HEK293 (cell line): ENCODE measurements around the gene SMIM20.

ENCODE experiments used
- CTCF ChIA-PET: fragments of 350-600 bp; formaldehyde crosslinking; extraction: SDS; loops from one replicate; lab custom pipeline; 2021; ENCODE audit warnings: antibody characterized with exemption; lab: Yijun Ruan, JAX
- POLR2A ChIA-PET: fragments of 300-600 bp; formaldehyde crosslinking; extraction: SDS; loops from one replicate; lab custom pipeline; 2020; ENCODE audit warnings: antibody characterized with exemption, inconsistent platforms; lab: Yijun Ruan, JAX
- H3K27ac ChIP-seq: fragments of 200-500 bp; sonication (Bioruptor generic); 2 replicates; pipeline ENCODE4 v1.5.1; 2014; ENCODE audit warnings: low read depth, low read length, control low read depth, inconsistent platforms; ENCODE audit errors: extremely low read depth
- H3K36me3 ChIP-seq, 2 experiments: fragments of 200-500 bp in 1 of 2; sonication (Bioruptor generic) in 1 of 2; 1 replicate in 1 of 2; 2 replicates in 1 of 2; pipeline ENCODE4 v1.5.1; 2014 to 2017; ENCODE audit warnings: inconsistent platforms in 2 of 2, low read length in 2 of 2; ENCODE audit not compliant: control insufficient read depth in 2 of 2, insufficient read depth in 1 of 2
- H3K4me1 ChIP-seq: fragments of 200-500 bp; sonication (Bioruptor generic); 2 replicates; pipeline ENCODE4 v1.5.1; 2014; ENCODE audit warnings: mild to moderate bottlenecking, low read length, inconsistent platforms; ENCODE audit not compliant: control insufficient read depth, insufficient read depth
- H3K4me3 ChIP-seq: 2 replicates; pipeline ENCODE4 v1.5.1; 2011; ENCODE audit warnings: low read depth, mild to moderate bottlenecking, control low read depth, low read length, moderate library complexity
- H3K9me3 ChIP-seq: fragments of 200-500 bp; sonication (Bioruptor generic); 2 replicates; pipeline ENCODE4 v1.5.1; 2014; ENCODE audit warnings: low read depth, low read length, inconsistent platforms; ENCODE audit not compliant: control insufficient read depth, insufficient read depth
- EGR2 ChIP-seq: fragments of 450-650 bp; formaldehyde crosslinking; IDR thresholded peaks from 2 replicates; pipeline ENCODE4 v1.5.1; 2016; ENCODE audit warnings: low read depth, missing biosample characterization, missing genetic modification characterization
- GFI1B ChIP-seq: fragments of 450-650 bp; formaldehyde crosslinking; IDR thresholded peaks from 2 replicates; pipeline ENCODE4 v1.5.1; 2016; ENCODE audit warnings: missing biosample characterization, missing genetic modification characterization
- MYNN ChIP-seq: fragments of 450-650 bp; formaldehyde crosslinking; IDR thresholded peaks from 2 replicates; pipeline ENCODE4 v1.5.1; 2016; ENCODE audit warnings: missing biosample characterization, missing genetic modification characterization, borderline replicate concordance
- SP7 ChIP-seq: fragments of 450-650 bp; formaldehyde crosslinking; IDR thresholded peaks from 2 replicates; pipeline ENCODE4 v1.5.1; 2016; ENCODE audit warnings: missing biosample characterization, missing genetic modification characterization
- TCF7L2 ChIP-seq: IDR thresholded peaks from 2 replicates; pipeline ENCODE4 v1.6.1; 2011; ENCODE audit warnings: low read depth, mild to moderate bottlenecking, inconsistent platforms, low read length, moderate library complexity, borderline replicate concordance
- ZBTB20 ChIP-seq: fragments of 450-650 bp; formaldehyde crosslinking; IDR thresholded peaks from 2 replicates; pipeline ENCODE4 v1.5.1; 2016; ENCODE audit warnings: missing biosample characterization, missing genetic modification characterization
- ZFP37 ChIP-seq: fragments of 450-650 bp; formaldehyde crosslinking; IDR thresholded peaks from 2 replicates; pipeline ENCODE4 v1.5.1; 2016; ENCODE audit warnings: missing biosample characterization, missing genetic modification characterization
- ZNF10 ChIP-seq: fragments of 450-650 bp; formaldehyde crosslinking; IDR thresholded peaks from 2 replicates; pipeline ENCODE4 v1.5.1; 2017; ENCODE audit warnings: missing biosample characterization, missing genetic modification characterization
- ZNF140 ChIP-seq: fragments of 450-650 bp; formaldehyde crosslinking; IDR thresholded peaks from 2 replicates; pipeline ENCODE4 v1.5.1; 2016; ENCODE audit warnings: missing biosample characterization, missing genetic modification characterization
- ZNF155 ChIP-seq: fragments of 450-650 bp; formaldehyde crosslinking; IDR thresholded peaks from 2 replicates; pipeline ENCODE4 v1.5.1; 2016; ENCODE audit warnings: missing biosample characterization, missing genetic modification characterization
- ZNF211 ChIP-seq: fragments of 450-650 bp; formaldehyde crosslinking; IDR thresholded peaks from 2 replicates; pipeline ENCODE4 v1.5.1; 2016; ENCODE audit warnings: low read depth, missing biosample characterization, missing genetic modification characterization
- ZNF24 ChIP-seq: fragments of 450-650 bp; formaldehyde crosslinking; IDR thresholded peaks from 2 replicates; pipeline ENCODE4 v1.5.1; 2016; ENCODE audit warnings: missing biosample characterization, missing genetic modification characterization
- ZNF311 ChIP-seq: fragments of 450-650 bp; formaldehyde crosslinking; IDR thresholded peaks from 2 replicates; pipeline ENCODE4 v1.5.1; 2017; ENCODE audit warnings: missing biosample characterization, missing genetic modification characterization, borderline replicate concordance
- ZNF37A ChIP-seq: fragments of 450-650 bp; IDR thresholded peaks from 2 replicates; pipeline ENCODE4 v1.5.1; 2018; ENCODE audit warnings: missing biosample characterization, missing genetic modification characterization
- ZNF600 ChIP-seq: fragments of 450-650 bp; formaldehyde crosslinking; IDR thresholded peaks from 2 replicates; pipeline ENCODE4 v1.5.1; 2016; ENCODE audit warnings: missing biosample characterization, missing genetic modification characterization
- ZNF660 ChIP-seq: fragments of 450-650 bp; IDR thresholded peaks from 2 replicates; pipeline ENCODE4 v1.5.1; 2018; ENCODE audit warnings: missing biosample characterization, mild to moderate bottlenecking, missing genetic modification characterization
- ZNF707 ChIP-seq: fragments of 450-650 bp; formaldehyde crosslinking; IDR thresholded peaks from 2 replicates; pipeline ENCODE4 v1.5.1; 2016; ENCODE audit warnings: missing biosample characterization, missing genetic modification characterization
- TF ChIP-seq, protein P1 (sequence below): fragments of 450-650 bp; formaldehyde crosslinking; IDR thresholded peaks from 2 replicates; pipeline ENCODE4 v1.5.1; 2016; ENCODE audit warnings: missing biosample characterization, missing genetic modification characterization
- TF ChIP-seq, protein P2 (sequence below): fragments of 450-650 bp; formaldehyde crosslinking; IDR thresholded peaks from 2 replicates; pipeline ENCODE4 v1.5.1; 2016; ENCODE audit warnings: missing biosample characterization, missing genetic modification characterization
- TF ChIP-seq, protein P3 (sequence below): fragments of 450-650 bp; formaldehyde crosslinking; IDR thresholded peaks from 2 replicates; pipeline ENCODE4 v1.5.1; 2017; ENCODE audit warnings: missing biosample characterization, missing genetic modification characterization
- TF ChIP-seq, protein P4 (sequence below): fragments of 450-650 bp; formaldehyde crosslinking; conservative IDR thresholded peaks from 2 replicates; pipeline ENCODE4 v1.5.1; 2016; ENCODE audit warnings: low read depth, missing biosample characterization, missing genetic modification characterization

The SMIM20 gene

DNA sequence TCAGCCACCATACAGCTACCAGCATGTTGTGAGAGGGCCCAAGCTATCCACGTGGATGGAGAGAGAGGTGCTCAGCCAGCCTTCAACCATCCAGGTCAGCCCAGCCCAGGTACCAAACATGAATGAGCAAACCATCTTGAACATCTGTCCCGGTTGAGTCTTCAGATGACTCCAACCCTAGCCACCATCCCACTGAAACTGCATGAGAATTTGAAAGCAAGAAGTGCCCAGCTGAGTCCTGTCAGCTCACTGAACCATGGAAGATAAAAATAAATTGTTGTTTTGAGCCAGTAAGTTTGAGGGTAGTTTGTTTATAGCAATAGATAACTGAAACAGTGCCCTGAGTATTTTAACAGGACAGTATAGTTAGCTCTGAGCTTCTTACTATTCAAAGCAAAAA lies 43.9 kb upstream of the SMIM20 start (continued):
- TF ChIP-seq ZNF37A (tag by site-specific recombination), result no peak
- TF ChIP-seq ZNF10 (tag by site-specific recombination), result no peak
- TF ChIP-seq ZNF211 (tag by site-specific recombination), result no peak
- TF ChIP-seq TCF7L2, result no peak
- TF ChIP-seq ZNF140, result no peak

DNA sequence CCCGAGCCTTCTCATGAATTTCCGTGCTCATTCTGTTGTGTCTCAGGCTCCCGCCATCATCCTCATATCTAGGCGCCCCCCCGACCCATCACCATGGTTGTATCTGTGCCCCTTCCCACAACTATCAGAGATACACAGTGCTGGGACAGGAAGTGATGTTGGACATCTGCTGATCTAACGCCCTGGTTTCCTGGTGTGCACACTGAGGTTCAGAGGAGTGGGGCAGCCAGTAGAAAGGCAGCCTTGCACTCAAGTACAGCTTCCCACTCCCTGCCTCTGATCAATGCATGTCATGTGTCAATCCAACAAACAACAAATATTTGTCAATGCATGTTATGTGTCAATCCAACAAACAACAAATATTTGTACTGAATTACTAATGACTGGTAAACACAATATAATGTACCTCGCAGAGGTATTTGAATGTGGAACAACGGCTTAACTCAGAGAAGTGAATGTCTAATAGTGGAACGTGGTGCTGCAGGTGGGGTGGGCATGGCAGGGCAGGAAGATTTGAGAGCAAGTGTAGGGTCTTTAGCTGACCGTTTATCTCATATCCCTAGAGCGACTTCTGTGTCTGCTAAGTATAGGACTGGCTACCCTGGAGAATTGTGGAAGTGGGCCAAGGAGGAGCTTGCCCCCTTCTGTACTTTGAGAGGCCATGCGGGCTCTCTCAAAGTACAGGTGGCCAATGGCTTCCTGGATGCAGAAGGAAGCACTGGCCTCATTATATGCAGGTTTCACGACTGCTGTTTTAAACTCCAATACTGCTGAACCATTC lies 41.0 kb upstream of the SMIM20 start:
- POLR2A ChIA-PET, result no interaction called here
- Histone ChIP-seq H3K4me1 (no peaks in the 10 kb centered on the region), H3K36me3 (no peaks in the 10 kb centered on the region), H3K9me3 (no peaks in the 10 kb centered on the region), H3K4me3 (no peak overlapping the region), H3K27ac (no peak overlapping the region)
- CTCF ChIA-PET, result no interaction called here
- no peak for TF ChIP-seq ZFP37 (tag by site-specific recombination)
- TF ChIP-seq GFI1B (tag by site-specific recombination), result no peak
- no peak for TF ChIP-seq MYNN (tag by site-specific recombination)
- TF ChIP-seq, protein P1, sequence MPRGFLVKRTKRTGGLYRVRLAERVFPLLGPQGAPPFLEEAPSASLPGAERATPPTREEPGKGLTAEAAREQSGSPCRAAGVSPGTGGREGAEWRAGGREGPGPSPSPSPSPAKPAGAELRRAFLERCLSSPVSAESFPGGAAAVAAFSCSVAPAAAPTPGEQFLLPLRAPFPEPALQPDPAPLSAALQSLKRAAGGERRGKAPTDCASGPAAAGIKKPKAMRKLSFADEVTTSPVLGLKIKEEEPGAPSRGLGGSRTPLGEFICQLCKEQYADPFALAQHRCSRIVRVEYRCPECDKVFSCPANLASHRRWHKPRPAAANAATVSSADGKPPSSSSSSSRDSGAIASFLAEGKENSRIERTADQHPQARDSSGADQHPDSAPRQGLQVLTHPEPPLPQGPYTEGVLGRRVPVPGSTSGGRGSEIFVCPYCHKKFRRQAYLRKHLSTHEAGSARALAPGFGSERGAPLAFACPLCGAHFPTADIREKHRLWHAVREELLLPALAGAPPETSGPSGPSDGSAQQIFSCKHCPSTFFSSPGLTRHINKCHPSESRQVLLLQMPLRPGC, result no peak
- TF ChIP-seq, protein P2, sequence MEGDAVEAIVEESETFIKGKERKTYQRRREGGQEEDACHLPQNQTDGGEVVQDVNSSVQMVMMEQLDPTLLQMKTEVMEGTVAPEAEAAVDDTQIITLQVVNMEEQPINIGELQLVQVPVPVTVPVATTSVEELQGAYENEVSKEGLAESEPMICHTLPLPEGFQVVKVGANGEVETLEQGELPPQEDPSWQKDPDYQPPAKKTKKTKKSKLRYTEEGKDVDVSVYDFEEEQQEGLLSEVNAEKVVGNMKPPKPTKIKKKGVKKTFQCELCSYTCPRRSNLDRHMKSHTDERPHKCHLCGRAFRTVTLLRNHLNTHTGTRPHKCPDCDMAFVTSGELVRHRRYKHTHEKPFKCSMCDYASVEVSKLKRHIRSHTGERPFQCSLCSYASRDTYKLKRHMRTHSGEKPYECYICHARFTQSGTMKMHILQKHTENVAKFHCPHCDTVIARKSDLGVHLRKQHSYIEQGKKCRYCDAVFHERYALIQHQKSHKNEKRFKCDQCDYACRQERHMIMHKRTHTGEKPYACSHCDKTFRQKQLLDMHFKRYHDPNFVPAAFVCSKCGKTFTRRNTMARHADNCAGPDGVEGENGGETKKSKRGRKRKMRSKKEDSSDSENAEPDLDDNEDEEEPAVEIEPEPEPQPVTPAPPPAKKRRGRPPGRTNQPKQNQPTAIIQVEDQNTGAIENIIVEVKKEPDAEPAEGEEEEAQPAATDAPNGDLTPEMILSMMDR (tag by site-specific recombination), result no peak
- no peak for TF ChIP-seq SP7
- TF ChIP-seq ZNF311, result no peak
- TF ChIP-seq ZNF155, result no peak

DNA sequence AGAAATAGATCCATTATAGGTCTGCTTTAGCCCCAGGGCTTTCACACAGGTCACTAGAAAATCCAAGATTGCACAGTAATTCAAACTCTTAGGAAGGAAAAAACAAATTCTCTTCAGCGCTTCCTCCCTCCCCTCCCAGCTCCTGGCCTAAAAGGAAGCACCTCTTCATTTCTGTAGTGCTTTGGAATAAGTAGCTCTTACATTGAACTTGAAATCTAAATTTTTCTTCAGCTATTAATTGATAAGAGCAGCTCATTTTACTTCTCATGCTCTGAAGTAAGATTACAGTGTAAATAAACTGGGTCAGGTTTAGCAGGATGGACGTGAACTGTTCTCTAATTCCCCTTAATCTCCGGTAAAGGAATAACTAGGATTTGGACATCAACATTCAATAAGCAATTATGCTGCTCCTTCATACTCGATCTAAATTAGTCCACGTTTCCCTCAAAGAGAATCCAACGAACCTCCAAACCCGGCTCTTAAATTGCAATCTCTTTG lies 40.3 kb upstream of the SMIM20 start:
- H3K4me1 ChIP-seq, result no peaks in the 10 kb centered on the region
- TF ChIP-seq EGR2 (tag by site-specific recombination) (no peak), ZNF707 (tag by site-specific recombination) (no peak), ZNF600 (tag by site-specific recombination) (no peak), ZNF24 (tag by site-specific recombination) (no peak), ZNF660 (tag by site-specific recombination) (no peak), ZBTB20 (tag by site-specific recombination) (no peak)
- TF ChIP-seq, protein P3, sequence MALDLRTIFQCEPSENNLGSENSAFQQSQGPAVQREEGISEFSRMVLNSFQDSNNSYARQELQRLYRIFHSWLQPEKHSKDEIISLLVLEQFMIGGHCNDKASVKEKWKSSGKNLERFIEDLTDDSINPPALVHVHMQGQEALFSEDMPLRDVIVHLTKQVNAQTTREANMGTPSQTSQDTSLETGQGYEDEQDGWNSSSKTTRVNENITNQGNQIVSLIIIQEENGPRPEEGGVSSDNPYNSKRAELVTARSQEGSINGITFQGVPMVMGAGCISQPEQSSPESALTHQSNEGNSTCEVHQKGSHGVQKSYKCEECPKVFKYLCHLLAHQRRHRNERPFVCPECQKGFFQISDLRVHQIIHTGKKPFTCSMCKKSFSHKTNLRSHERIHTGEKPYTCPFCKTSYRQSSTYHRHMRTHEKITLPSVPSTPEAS, result no peak
- TF ChIP-seq, protein P4, sequence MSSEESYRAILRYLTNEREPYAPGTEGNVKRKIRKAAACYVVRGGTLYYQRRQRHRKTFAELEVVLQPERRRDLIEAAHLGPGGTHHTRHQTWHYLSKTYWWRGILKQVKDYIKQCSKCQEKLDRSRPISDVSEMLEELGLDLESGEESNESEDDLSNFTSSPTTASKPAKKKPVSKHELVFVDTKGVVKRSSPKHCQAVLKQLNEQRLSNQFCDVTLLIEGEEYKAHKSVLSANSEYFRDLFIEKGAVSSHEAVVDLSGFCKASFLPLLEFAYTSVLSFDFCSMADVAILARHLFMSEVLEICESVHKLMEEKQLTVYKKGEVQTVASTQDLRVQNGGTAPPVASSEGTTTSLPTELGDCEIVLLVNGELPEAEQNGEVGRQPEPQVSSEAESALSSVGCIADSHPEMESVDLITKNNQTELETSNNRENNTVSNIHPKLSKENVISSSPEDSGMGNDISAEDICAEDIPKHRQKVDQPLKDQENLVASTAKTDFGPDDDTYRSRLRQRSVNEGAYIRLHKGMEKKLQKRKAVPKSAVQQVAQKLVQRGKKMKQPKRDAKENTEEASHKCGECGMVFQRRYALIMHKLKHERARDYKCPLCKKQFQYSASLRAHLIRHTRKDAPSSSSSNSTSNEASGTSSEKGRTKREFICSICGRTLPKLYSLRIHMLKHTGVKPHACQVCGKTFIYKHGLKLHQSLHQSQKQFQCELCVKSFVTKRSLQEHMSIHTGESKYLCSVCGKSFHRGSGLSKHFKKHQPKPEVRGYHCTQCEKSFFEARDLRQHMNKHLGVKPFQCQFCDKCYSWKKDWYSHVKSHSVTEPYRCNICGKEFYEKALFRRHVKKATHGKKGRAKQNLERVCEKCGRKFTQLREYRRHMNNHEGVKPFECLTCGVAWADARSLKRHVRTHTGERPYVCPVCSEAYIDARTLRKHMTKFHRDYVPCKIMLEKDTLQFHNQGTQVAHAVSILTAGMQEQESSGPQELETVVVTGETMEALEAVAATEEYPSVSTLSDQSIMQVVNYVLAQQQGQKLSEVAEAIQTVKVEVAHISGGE (tag by site-specific recombination), result no peak

More for the DNA sequence above, 40.3 kb upstream of the SMIM20 start:
- ChIA-PET CTCF (no interaction called here), POLR2A (no interaction called here)
- Histone ChIP-seq H3K4me3 (no peak overlapping the region), H3K9me3 (no peaks in the 10 kb centered on the region), H3K27ac (no peak overlapping the region), H3K36me3 (no peaks in the 10 kb centered on the region)
